GM12878 (cell line): ENCODE results near the gene METTL13. TPM values are rescaled to one million over a fixed set of nuclear protein-coding genes. Genes with fewer than 3 reads are reported as not detected.

Experiments
- ATAC-seq: fragments of 200-7000 bp; cut with Tn5 transposase; 3 replicates; pipeline ENCODE4 v1.9.1; 2020; ENCODE audit warnings: mild to moderate bottlenecking, moderate library complexity
- BruUV-seq: library from RNA; stranded (reverse); fragments of 400-500 nt; replicated peaks from 2 replicates; lab custom pipeline; 2021; lab: Mats Ljungman, UMichigan
- CTCF ChIA-PET: fragments of 300-600 bp; sonication (Branson Sonifier 250); formaldehyde crosslinking; extraction: SDS; loops from one replicate; lab custom pipeline; 2021; ENCODE audit warnings: inconsistent platforms; lab: Yijun Ruan, JAX
- POLR2A ChIA-PET: fragments of 350-600 bp; formaldehyde crosslinking; extraction: SDS; loops from one replicate; lab custom pipeline; 2021; ENCODE audit warnings: inconsistent platforms; lab: Charles Lee
- RAD21 ChIA-PET: fragments of 300-600 bp; sonication (Branson Sonifier 250); formaldehyde crosslinking; loops from one replicate; lab custom pipeline; 2023; ENCODE audit warnings: antibody characterized with exemption; ENCODE audit not compliant: unreplicated experiment; lab: Charles Lee
- SMC1A ChIA-PET: fragments of 300-600 bp; sonication (Branson Sonifier 250); formaldehyde crosslinking; loops from one replicate; lab custom pipeline; 2023; ENCODE audit not compliant: unreplicated experiment, uncharacterized antibody; lab: Charles Lee
- DNase-seq: peaks from one replicate; pipeline ENCODE4 v3.0.0-alpha.2; 2011; ENCODE audit warnings: low read depth, low spot score
- FAIRE-seq: peaks from 3 replicates; lab custom pipeline; 2011; peaks lifted over from hg19 to GRCh38; lab: Jason Lieb, UNC
- H2AFZ ChIP-seq: 2 replicates; pipeline ENCODE4 v1.6.0; 2011; ENCODE audit warnings: low read depth, low read length, control low read depth; ENCODE audit not compliant: control insufficient read depth
- H3K27ac ChIP-seq: 2 replicates; pipeline ENCODE4 v1.5.1; 2011; ENCODE audit warnings: control low read depth; ENCODE audit not compliant: control insufficient read depth, insufficient read depth
- H3K27me3 ChIP-seq, 2 experiments: replicated peaks in 1 of 2; 2 replicates each; pipeline versions ENCODE4 v1.6.0 to v1.6.1; 2011; ENCODE audit warnings: low read length in 1 of 2; ENCODE audit not compliant: control insufficient read depth in 2 of 2, insufficient read depth in 2 of 2
- H3K36me3 ChIP-seq, 2 experiments: 2 replicates each; pipeline ENCODE4 v1.5.1; 2011; ENCODE audit warnings: low read length in 1 of 2; ENCODE audit not compliant: control insufficient read depth in 2 of 2, insufficient read depth in 2 of 2
- H3K4me1 ChIP-seq: 2 replicates; pipeline ENCODE4 v1.6.1; 2011; ENCODE audit warnings: mild to moderate bottlenecking, low read length, moderate library complexity, mixed read lengths; ENCODE audit not compliant: control insufficient read depth, insufficient read depth
- H3K4me2 ChIP-seq: 2 replicates; pipeline ENCODE4 v1.6.0; 2011; ENCODE audit warnings: control low read depth; ENCODE audit not compliant: control insufficient read depth, insufficient read depth
- H3K4me3 ChIP-seq: fragments of 200-600 bp; sonication (generic); 2 replicates; pipeline ENCODE4 v1.5.1; 2016
- H3K79me2 ChIP-seq: 2 replicates; pipeline ENCODE4 v1.6.0; 2011; ENCODE audit warnings: low read length; ENCODE audit not compliant: control insufficient read depth, insufficient read depth
- H3K9ac ChIP-seq: 2 replicates; pipeline ENCODE4 v1.8.0; 2011; ENCODE audit warnings: low read length, control low read depth, mixed read lengths; ENCODE audit not compliant: control insufficient read depth, insufficient read depth
- H3K9me3 ChIP-seq: replicated peaks from 3 replicates; pipeline ENCODE4 v1.5.1; 2011; ENCODE audit warnings: mild to moderate bottlenecking, low read length; ENCODE audit not compliant: control insufficient read depth, insufficient read depth
- H4K20me1 ChIP-seq: 2 replicates; pipeline ENCODE4 v1.6.0; 2011; ENCODE audit not compliant: control insufficient read depth, insufficient read depth
- CEBPZ ChIP-seq: fragments of 150-350 bp; IDR thresholded peaks from 2 replicates; pipeline ENCODE4 v1.6.1; 2016; ENCODE audit warnings: low read depth, low read length
- DPF2 ChIP-seq: fragments of 450-650 bp; IDR thresholded peaks from 2 replicates; pipeline ENCODE4 v1.6.1; 2017; ENCODE audit warnings: mild to moderate bottlenecking
- E2F8 ChIP-seq: fragments of 450-650 bp; IDR thresholded peaks from 2 replicates; pipeline ENCODE4 v1.6.1; 2018; ENCODE audit warnings: mild to moderate bottlenecking, low read depth, moderate library complexity; ENCODE audit not compliant: partially characterized antibody
- IKZF2 ChIP-seq, 2 experiments: fragments of 450-650 bp; IDR thresholded peaks; 2 replicates each; pipeline ENCODE4 v1.6.1; 2017; ENCODE audit warnings: mild to moderate bottlenecking in 2 of 2, moderate library complexity in 2 of 2
- MLLT1 ChIP-seq: fragments of 450-650 bp; IDR thresholded peaks from 2 replicates; pipeline ENCODE4 v1.6.1; 2016; ENCODE audit warnings: mild to moderate bottlenecking
- PRDM15 ChIP-seq: fragments of 450-650 bp; formaldehyde crosslinking; IDR thresholded peaks from 2 replicates; pipeline ENCODE4 v1.4.0; 2020; ENCODE audit warnings: mild to moderate bottlenecking, moderate library complexity
- ZBTB33 ChIP-seq: fragments of 450-650 bp; IDR thresholded peaks from 2 replicates; pipeline ENCODE4 v1.6.1; 2017; ENCODE audit warnings: mild to moderate bottlenecking
- WGBS: methylation state at CpG from one replicate; pipeline ENCODE4 v1.1.6; 2016; ENCODE audit warnings: low lambda C conversion rate; ENCODE audit not compliant: insufficient replicate concordance, insufficient coverage; ENCODE audit errors: missing lambda C conversion rate; 5-methylcytosine and 5-hydroxymethylcytosine counted together
- in situ Hi-C: fragments of 300-500 bp; cut with MboI; formaldehyde crosslinking; loops from 9 replicates; pipeline ENCODE4 v1.14.3; 2018; ENCODE audit warnings: mixed read lengths
- intact Hi-C: fragments of 100-400 bp; cut with micrococcal nuclease; formaldehyde crosslinking; loops from one replicate; pipeline ENCODE4 v1.14.2; 2022; ENCODE audit not compliant: unreplicated experiment
- polyA plus RNA-seq, 11 experiments: library from polyadenylated mRNA; depleted of rRNA in 4 of 11; unstranded in 6 of 11; stranded (reverse) in 5 of 11; fragments of >200 nt; fragmentation: Nextera tagmentation in 4 of 11; fragmentation: Illumina TruSeq in 1 of 11; extraction: Ambion mirVana in 4 of 11; extraction: Trizol in 1 of 11; gene quantifications; 1 replicate in 1 of 11; 2 replicates in 10 of 11; pipeline versions ENCODE4 v1.2.1 to v1.2.3, GENCODE V29; 2011 to 2016; ENCODE audit warnings: inconsistent platforms in 2 of 11, missing spikeins in 2 of 11, low read depth in 1 of 11
- total RNA-seq, 4 experiments: library from RNA; depleted of rRNA in 3 of 4; stranded (reverse); fragments of >200 nt in 3 of 4; fragmentation: Illumina TruSeq in 1 of 4; extraction: Trizol in 1 of 4; gene quantifications; 2 replicates each; pipeline versions ENCODE4 v1.2.1 to v1.2.3, GENCODE V29; 2013 to 2021

The METTL13 gene
- total and polyA plus RNA-seq, 10 of the 15 experiments (the other 5 are each of a cell fraction or from before 2014, with no cell fraction given): 12.2 to 47.2 (median 35.0) TPM

GRCh38 chr1:171841931-171842761 lies 60.7 kb downstream of the METTL13 start:
- no peak for DNase-seq
- Histone ChIP-seq H3K79me2 (no peaks in the 10 kb centered on the region), H3K9me3 (no peaks in the 10 kb centered on the region; the same call in 2 of the 3 replicates), H4K20me1 (no peaks in the 10 kb centered on the region), H3K27me3 (peaks cover 2 to 8% of the 10 kb centered on the region in 2 experiments; a peak in 3 of 4 replicates), H3K36me3 (no peaks in the 10 kb centered on the region), H3K4me2 (peak overlapping the region; percentile 93; the same call in 1 of the 2 replicates), H3K27ac (no peak overlapping the region), H3K4me1 (no peaks in the 10 kb centered on the region), H2AFZ (peak overlapping the region; percentile 90), H3K9ac (no peak overlapping the region), H3K4me3 (no peak overlapping the region)
- intact Hi-C loops (no loop called here), in situ Hi-C loops (no loop called here)
- no peak for FAIRE-seq
- BruUV-seq: no TSS peak
- RAD21 ChIA-PET: interaction anchor here (0.7 to 1.1 kb wide), 2 partner anchors 137 to 356 kb away, joined by 3 read pairs; no protein-coding TSS in a partner anchor
- SMC1A ChIA-PET: interaction anchor here (0.9 kb wide), 1 partner anchor 40 kb away, joined by 3 read pairs; no protein-coding TSS in a partner anchor
- no peak for ATAC-seq
- WGBS: 7% methylated on average over 36 of the region's 40 CpGs
- CTCF ChIA-PET: interaction anchor here (0.7 to 2.2 kb wide), 4 partner anchors 8 to 40 kb away, joined by 3 to 6 read pairs (median 4); no protein-coding TSS in a partner anchor
- POLR2A ChIA-PET: no interaction called here
- TF ChIP-seq CEBPZ (no peak), PRDM15 (CRISPR knock-in tag) (no peak), ZBTB33 (no peak), MLLT1 (no peak), DPF2 (no peak), IKZF2 (IDR thresholded peaks at IDR 0.05) (no peak), E2F8 (no peak)
